GM12801 (cell line): ENCODE measurements around the gene PTPRN2.

Source experiments
- TF ChIP-seq, protein P1 (sequence below): IDR thresholded peaks from one replicate; pipeline ENCODE4 v1.5.1; 2011; ENCODE audit warnings: control low read depth; ENCODE audit not compliant: insufficient read length; ENCODE audit errors: extremely low read depth

PTPRN2 gene

DNA sequence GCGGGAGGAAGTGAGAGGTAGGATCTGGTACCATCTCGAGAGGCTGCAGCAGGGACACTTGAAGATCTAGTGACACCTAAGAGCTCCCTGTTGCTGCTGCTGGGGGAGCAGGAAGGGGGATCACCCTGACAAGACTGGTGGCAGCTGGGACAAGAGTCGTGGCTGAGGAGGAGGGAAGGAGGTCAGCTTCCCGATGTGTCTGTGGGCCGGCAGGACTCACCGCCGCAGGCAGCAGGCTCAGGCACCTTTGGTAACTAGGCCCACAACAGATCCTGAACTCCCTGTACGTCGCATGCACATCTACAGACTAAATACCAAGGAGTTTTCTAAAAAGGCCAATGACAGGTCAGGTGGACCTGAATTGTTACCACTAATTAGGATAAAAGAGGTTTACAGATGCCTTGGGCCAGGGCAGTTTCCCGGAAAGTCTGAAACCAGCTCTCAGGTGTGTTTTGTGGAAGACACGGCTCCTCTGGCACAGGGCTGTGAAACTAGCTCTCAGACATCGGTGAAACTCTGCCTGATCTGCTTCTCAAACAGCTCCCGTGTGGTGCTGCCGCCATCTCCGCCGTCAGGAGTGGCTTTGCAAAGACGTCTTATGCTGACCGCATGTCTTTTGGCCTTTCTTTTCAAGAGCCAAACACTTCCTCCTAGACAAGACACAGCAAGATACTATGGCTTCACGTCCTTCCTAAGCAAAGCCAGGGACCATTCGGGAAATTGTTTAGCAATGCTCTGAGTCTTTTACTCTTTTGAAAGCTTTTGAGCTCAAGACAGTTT, 609.7 kb downstream of the PTPRN2 start:
- TF ChIP-seq, protein P1, sequence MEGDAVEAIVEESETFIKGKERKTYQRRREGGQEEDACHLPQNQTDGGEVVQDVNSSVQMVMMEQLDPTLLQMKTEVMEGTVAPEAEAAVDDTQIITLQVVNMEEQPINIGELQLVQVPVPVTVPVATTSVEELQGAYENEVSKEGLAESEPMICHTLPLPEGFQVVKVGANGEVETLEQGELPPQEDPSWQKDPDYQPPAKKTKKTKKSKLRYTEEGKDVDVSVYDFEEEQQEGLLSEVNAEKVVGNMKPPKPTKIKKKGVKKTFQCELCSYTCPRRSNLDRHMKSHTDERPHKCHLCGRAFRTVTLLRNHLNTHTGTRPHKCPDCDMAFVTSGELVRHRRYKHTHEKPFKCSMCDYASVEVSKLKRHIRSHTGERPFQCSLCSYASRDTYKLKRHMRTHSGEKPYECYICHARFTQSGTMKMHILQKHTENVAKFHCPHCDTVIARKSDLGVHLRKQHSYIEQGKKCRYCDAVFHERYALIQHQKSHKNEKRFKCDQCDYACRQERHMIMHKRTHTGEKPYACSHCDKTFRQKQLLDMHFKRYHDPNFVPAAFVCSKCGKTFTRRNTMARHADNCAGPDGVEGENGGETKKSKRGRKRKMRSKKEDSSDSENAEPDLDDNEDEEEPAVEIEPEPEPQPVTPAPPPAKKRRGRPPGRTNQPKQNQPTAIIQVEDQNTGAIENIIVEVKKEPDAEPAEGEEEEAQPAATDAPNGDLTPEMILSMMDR: no peak

DNA sequence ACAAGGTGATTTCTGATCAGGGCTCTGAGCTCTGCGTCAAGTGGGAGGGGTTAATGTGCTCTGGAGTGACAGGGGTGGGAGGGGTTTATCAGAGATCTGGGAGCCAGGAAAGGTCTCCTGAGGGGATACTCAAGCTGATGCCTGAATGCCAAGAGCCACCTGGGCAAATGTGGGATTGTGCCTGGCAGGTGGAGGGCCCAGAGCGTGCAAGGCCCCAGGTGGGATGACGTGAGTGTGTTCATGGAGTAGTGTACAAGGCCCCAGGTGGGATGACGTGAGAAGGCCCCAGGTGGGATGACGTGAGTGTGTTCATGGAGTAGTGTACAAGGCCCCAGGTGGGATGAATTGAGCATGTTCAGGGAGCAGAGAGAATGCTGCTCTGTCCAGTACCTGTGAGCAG, 610.3 kb downstream of the PTPRN2 start:
- TF ChIP-seq, protein P1: no peak

DNA sequence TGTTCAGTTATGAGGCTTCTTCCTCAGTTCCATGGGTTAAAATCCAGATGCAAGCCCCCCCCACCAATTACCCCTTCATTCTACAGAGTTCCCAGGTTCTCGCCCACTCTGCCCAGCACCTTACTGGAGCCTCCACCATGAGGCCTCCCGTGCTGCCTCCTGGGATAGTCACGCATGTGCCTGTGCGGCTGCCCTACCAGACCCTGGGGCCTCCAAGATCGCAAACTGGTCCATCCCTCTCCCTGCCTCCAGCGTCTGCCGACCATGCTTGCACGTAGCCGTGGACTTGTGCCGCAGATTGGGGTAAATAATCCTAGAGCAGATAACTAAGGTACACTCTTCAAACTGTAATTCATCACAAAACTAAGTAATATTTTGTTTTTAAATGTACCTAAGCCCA, 611.2 kb downstream of the PTPRN2 start:
- TF ChIP-seq, protein P1: no peak

DNA sequence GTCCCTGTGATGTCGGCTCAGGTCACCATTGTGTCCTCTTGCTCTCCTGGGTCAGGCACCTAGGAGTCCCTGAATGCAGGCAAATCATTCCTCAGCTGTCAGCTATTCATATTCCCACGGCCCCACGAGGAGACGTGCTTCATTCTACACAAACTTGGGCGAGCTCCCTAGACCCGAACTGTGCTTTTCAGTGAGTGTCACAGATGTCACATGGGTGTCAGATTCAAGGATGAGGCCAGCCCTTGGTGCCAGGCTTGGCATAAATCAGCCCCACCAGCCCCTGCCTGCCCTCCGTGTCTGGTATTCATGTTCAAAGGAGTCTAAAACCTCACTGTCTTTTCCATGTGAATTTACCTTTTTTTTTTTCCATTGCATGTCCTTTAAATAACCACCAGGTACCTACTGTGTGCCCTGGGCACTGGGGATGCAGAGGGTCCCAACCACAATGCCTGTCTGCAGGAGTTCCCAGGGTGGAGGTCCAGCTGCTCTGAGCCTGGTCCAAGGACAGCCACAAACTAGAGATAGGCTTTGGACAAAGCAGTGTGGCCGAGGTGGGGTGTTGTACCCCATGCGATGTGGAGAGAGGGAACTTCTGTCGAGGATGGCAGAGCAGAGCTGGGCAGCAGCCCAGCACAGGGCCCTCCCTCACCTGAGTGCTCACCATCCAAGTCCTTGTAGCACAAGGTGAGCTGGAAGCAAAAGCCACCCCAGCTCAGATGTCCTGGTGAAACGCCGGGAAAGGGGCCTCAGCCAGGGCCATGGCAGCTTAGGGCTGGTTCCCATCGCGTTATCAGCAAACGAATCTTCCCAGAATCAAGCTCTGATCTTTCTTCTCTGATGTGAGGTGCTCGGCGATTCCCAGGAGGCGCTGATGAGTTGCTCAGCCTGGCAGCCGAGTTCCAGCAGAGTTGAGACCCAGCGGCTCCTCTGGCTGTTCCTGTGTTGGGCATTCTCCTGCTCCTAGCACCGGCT, 611.9 kb downstream of the PTPRN2 start:
- TF ChIP-seq, protein P1: no peak

DNA sequence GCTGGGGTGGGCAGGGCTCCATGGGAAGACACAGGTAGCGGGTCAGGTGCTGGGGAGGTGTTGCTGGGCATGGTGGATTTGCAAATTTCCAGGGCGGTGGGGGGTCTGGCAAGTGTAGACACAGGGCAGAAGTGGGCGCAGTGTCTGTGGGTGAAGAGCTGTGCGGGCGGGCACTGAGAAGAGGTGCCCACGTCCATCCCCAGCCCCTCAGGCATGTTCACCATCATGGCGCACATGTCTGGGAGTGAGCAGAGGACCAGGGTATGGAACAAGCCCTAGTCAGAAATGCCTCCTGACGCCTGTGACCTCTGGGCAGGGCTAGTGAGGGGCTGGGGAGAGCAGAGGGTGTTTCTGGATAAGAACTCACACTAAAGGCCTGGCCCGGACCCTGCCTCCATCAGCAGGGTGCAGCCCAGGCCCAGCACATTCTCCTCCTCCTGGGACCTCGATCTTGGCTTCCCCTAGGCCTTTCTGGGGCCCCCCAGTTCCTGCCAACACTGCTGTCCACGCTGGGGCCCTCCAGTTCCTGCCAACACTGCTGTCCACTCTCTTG, 612.9 kb downstream of the PTPRN2 start:
- TF ChIP-seq, protein P1: no peak

DNA sequence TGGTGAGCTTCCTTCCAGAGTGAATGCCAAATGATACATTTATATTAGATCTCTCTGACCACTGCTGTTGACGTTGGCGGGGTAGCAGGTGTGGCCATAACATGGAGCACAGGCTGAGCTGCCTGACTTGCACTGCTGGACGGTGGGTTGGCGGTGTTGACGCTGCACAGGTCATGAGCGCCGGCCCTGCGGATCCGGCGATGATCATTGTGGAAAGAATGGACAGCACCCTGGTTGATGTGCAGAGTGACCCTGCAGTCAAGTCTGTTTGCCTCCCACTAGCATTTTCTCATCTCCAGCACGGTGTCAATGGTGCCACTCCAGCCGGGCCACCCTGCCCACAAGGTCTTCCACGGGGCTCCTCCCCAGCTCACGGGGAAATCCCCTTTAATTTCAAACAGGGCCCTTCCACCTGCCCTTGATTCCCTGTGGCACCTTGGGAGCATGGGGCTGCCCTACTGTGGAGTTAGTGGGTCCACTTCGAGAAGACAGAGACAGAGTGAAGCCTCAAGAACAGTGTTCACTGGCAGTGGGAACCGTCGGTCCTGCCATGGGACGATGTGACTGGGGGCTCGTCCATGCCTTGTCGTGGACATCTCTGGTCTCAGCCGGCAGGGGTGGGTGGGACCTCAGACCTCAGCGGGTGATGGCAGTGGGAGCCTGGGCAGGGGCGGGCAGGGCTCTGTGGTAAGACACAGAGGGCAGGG, 613.5 kb downstream of the PTPRN2 start:
- TF ChIP-seq, protein P1: no peak
